HepG2 (cell line): ENCODE results near the gene WDHD1. TPM values are rescaled to one million over a fixed set of nuclear protein-coding genes. Genes with fewer than 3 reads are reported as not detected.

Experiments
- ATAC-seq: fragments of 200-7000 bp; cut with Tn5 transposase; 3 replicates; pipeline ENCODE4 v1.9.1; 2020; ENCODE audit warnings: mild to moderate bottlenecking, moderate library complexity
- BruUV-seq: library from RNA; stranded (reverse); fragments of 400-500 nt; replicated peaks from 2 replicates; lab custom pipeline; 2021; lab: Mats Ljungman, UMichigan
- CTCF ChIA-PET: fragments of 300-600 bp; formaldehyde crosslinking; extraction: SDS; loops from one replicate; lab custom pipeline; 2021; ENCODE audit warnings: low total read pairs, inconsistent platforms, low intra/inter-chr PET ratio; lab: Yijun Ruan, JAX
- POLR2A ChIA-PET: fragments of 350-600 bp; sonication (Branson Sonifier 250); formaldehyde crosslinking; loops from one replicate; lab custom pipeline; 2020; ENCODE audit warnings: antibody characterized with exemption, inconsistent platforms; lab: Yijun Ruan, JAX
- DNase-seq: peaks from one replicate; pipeline ENCODE4 v3.0.0-alpha.2; 2015; ENCODE audit warnings: low spot score
- FAIRE-seq: peaks from 3 replicates; lab custom pipeline; 2011; peaks lifted over from hg19 to GRCh38; lab: Jason Lieb, UNC
- H2AFZ ChIP-seq: one replicate; pipeline ENCODE4 v1.6.1; 2011; ENCODE audit warnings: low read length, inconsistent platforms
- H3K27ac ChIP-seq: fragments of 300-600 bp; 3 replicates; pipeline ENCODE4 v1.8.0; 2011; ENCODE audit warnings: mixed run types, mild to moderate bottlenecking, mixed read lengths, low read length, inconsistent platforms; ENCODE audit not compliant: insufficient read depth; ENCODE audit errors: extremely low read length
- H3K27me3 ChIP-seq, 2 experiments: fragments of 200-600 bp in 1 of 2; 2 replicates in 1 of 2; 3 replicates in 1 of 2; pipeline versions ENCODE4 v1.6.0 to v1.8.0; 2011; ENCODE audit warnings: low read length in 2 of 2, mild to moderate bottlenecking in 2 of 2, moderate library complexity in 2 of 2, inconsistent platforms in 1 of 2; ENCODE audit not compliant: insufficient read depth in 2 of 2, control insufficient read depth in 1 of 2
- H3K36me3 ChIP-seq, 2 experiments: fragments of 200-600 bp in 1 of 2; replicated peaks in 1 of 2; 2 replicates in 1 of 2; 3 replicates in 1 of 2; pipeline versions ENCODE4 v1.5.1 to v1.8.0; 2011; ENCODE audit warnings: low read length in 2 of 2, inconsistent platforms in 1 of 2; ENCODE audit not compliant: insufficient read depth in 2 of 2, control insufficient read depth in 1 of 2
- H3K4me1 ChIP-seq: 2 replicates; pipeline ENCODE4 v1.5.1; 2012; ENCODE audit warnings: low read length, inconsistent platforms; ENCODE audit not compliant: insufficient read depth
- H3K4me2 ChIP-seq: 2 replicates; pipeline ENCODE4 v1.6.0; 2011; ENCODE audit warnings: low read depth, low read length, inconsistent platforms
- H3K4me3 ChIP-seq, 3 experiments: fragments of 200-600 bp in 1 of 3; sonication (generic), shearing (Covaris generic) in 1 of 3; replicated peaks in 1 of 3; 2 replicates each; pipeline ENCODE4 v1.5.1; 2011 to 2016; ENCODE audit warnings: low read length in 3 of 3, inconsistent platforms in 2 of 3, low read depth in 2 of 3, mild to moderate bottlenecking in 2 of 3, control low read depth in 1 of 3, mixed read lengths in 1 of 3; ENCODE audit not compliant: insufficient read depth in 1 of 3
- H3K79me2 ChIP-seq: one replicate; pipeline ENCODE4 v1.6.1; 2011; ENCODE audit warnings: low read length, inconsistent platforms; ENCODE audit not compliant: insufficient read depth
- H3K9ac ChIP-seq: 2 replicates; pipeline ENCODE4 v1.6.0; 2011; ENCODE audit warnings: mild to moderate bottlenecking, low read depth, low read length, inconsistent platforms; ENCODE audit not compliant: insufficient read depth
- H3K9me3 ChIP-seq: 2 replicates; pipeline ENCODE4 v1.5.1; 2012; ENCODE audit warnings: mild to moderate bottlenecking, low read length
- H4K20me1 ChIP-seq: 2 replicates; pipeline ENCODE4 v1.6.0; 2011; ENCODE audit warnings: inconsistent platforms, mild to moderate bottlenecking, low read length, moderate library complexity; ENCODE audit not compliant: insufficient read depth
- ARNT ChIP-seq: fragments of 450-650 bp; IDR thresholded peaks from 2 replicates; pipeline ENCODE4 v1.6.1; 2017
- CENPT ChIP-seq: sonication (generic); formaldehyde crosslinking; IDR thresholded peaks from 2 replicates; pipeline ENCODE4 v1.8.0; 2022; ENCODE audit warnings: low read depth, mild to moderate bottlenecking, moderate library complexity, missing genetic modification reagents
- PCBP1 ChIP-seq: fragments of 200-400 bp; formaldehyde crosslinking; IDR thresholded peaks from 2 replicates; pipeline ENCODE4 v1.6.1; 2017; ENCODE audit warnings: mild to moderate bottlenecking, low read depth, low read length, borderline replicate concordance
- RARG ChIP-seq: sonication (generic); formaldehyde crosslinking; IDR thresholded peaks from 2 replicates; pipeline ENCODE4 v1.4.0; 2020; ENCODE audit warnings: low read depth, mild to moderate bottlenecking, missing genetic modification reagents
- RBM22 ChIP-seq: fragments of 200-400 bp; formaldehyde crosslinking; optimal IDR thresholded peaks from 2 replicates; pipeline ENCODE3; 2017; ENCODE audit warnings: mild to moderate bottlenecking, low read length, moderate library complexity
- STAT5B ChIP-seq: sonication (generic); formaldehyde crosslinking; IDR thresholded peaks from 2 replicates; pipeline ENCODE4 v1.4.0; 2020; ENCODE audit warnings: missing genetic modification reagents
- THYN1 ChIP-seq: sonication (generic); formaldehyde crosslinking; IDR thresholded peaks from 2 replicates; pipeline ENCODE4 v1.8.1; 2023; ENCODE audit warnings: low read depth, mild to moderate bottlenecking, moderate library complexity, missing genetic modification reagents, borderline replicate concordance
- ZC3H4 ChIP-seq: sonication (generic); formaldehyde crosslinking; IDR thresholded peaks from 2 replicates; pipeline ENCODE4 v1.4.0; 2020; ENCODE audit warnings: missing genetic modification reagents, borderline replicate concordance
- ZNF34 ChIP-seq: sonication (generic); formaldehyde crosslinking; IDR thresholded peaks from 2 replicates; pipeline ENCODE4 v1.4.0; 2020; ENCODE audit warnings: mild to moderate bottlenecking, missing genetic modification reagents, borderline replicate concordance
- ZNF850 ChIP-seq: sonication (generic); formaldehyde crosslinking; conservative IDR thresholded peaks from 2 replicates; pipeline ENCODE4 v1.9.0; 2021; ENCODE audit warnings: mild to moderate bottlenecking, missing genetic modification reagents
- in situ Hi-C: cut with HindIII; loops from 2 replicates; pipeline ENCODE4 v1.10.0; 2017; ENCODE audit warnings: low pct_unique_long_range_greater_than_20kb; ENCODE audit not compliant: extremely low pct_ligation_motif_present
- intact Hi-C: fragments of 100-400 bp; cut with micrococcal nuclease; formaldehyde crosslinking; loops from one replicate; pipeline ENCODE4 v1.10.0; 2022; ENCODE audit not compliant: unreplicated experiment
- polyA plus RNA-seq, 8 experiments: library from polyadenylated mRNA; depleted of rRNA in 3 of 8; stranded (reverse) in 7 of 8; unstranded in 1 of 8; fragments of >200 nt; fragmentation: Illumina TruSeq in 4 of 8; extraction: Trizol in 4 of 8; gene quantifications; 2 replicates each; pipeline versions ENCODE4 v1.2.1 to v1.2.3, GENCODE V29; 2011 to 2016; ENCODE audit warnings: low read depth in 4 of 8, missing spikeins in 1 of 8, mixed read lengths in 1 of 8; ENCODE audit not compliant: insufficient read depth in 1 of 8
- total RNA-seq, 5 experiments: library from RNA; depleted of rRNA; stranded (reverse); fragments of >200 nt; fragmentation: Illumina TruSeq; extraction: Trizol; gene quantifications; 2 replicates each; pipeline ENCODE4 v1.2.3, GENCODE V29; 2016; ENCODE audit warnings: low read depth in 1 of 5
- TF ChIP-seq, protein P1 (sequence below): IDR thresholded peaks from 2 replicates; pipeline ENCODE4 v1.6.1; 2016; ENCODE audit warnings: missing compliant biosample characterization, missing genetic modification reagents, borderline replicate concordance
- TF ChIP-seq, protein P2 (sequence below): sonication (generic); formaldehyde crosslinking; IDR thresholded peaks from 2 replicates; pipeline ENCODE4 v1.5.0; 2020; ENCODE audit warnings: mild to moderate bottlenecking, missing genetic modification reagents
- TF ChIP-seq, protein P3 (sequence below): sonication (generic); formaldehyde crosslinking; IDR thresholded peaks from 2 replicates; pipeline ENCODE4 v1.4.0; 2020; ENCODE audit warnings: mild to moderate bottlenecking, missing genetic modification reagents
- TF ChIP-seq, protein P4 (sequence below): IDR thresholded peaks from 2 replicates; pipeline ENCODE4 v1.6.1; 2016; ENCODE audit warnings: mild to moderate bottlenecking

The WDHD1 gene
- total and polyA plus RNA-seq, 2 of the 13 experiments (the other 11 are each of a cell fraction or from before 2014, with no cell fraction given): 5.5 to 27.5 TPM

DNA sequence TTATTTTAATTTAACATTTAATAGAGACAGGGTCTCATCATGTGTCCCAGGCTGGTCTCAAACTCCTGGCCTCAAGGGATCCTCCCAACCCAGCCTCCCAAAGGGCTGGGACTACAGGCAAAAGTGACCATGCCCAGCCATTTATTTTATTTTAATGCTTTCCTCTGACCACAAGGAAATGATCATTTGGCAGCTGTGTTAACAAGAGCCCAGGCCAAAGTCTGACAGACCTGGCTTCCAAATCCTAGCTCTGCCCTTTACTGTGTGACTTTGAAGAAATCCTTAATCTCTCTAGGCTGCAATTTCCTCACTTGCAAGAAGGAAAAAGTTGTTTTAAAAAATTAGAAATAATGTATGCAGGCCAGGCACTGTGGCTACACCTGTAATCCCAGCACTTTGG is 107.6 kb downstream of the WDHD1 start:
- Histone ChIP-seq H4K20me1 (no peaks in the 10 kb centered on the region), H2AFZ (no peak overlapping the region), H3K4me3 (no peak overlapping the region), H3K79me2 (no peaks in the 10 kb centered on the region), H3K4me1 (peaks cover 6% of the 10 kb centered on the region), H3K4me2 (no peak overlapping the region), H3K36me3 (no peaks in the 10 kb centered on the region), H3K9ac (no peak overlapping the region), H3K27me3 (no peaks in the 10 kb centered on the region), H3K27ac (no peak overlapping the region), H3K9me3 (no peaks in the 10 kb centered on the region)
- no TSS peak for BruUV-seq
- ATAC-seq (no peak), FAIRE-seq (no peak), DNase-seq (no peak)
- ChIA-PET CTCF (no interaction called here), POLR2A (no interaction called here)
- in situ Hi-C loops: no loop called here
- no peak for TF ChIP-seq ZNF850
- TF ChIP-seq ZNF34 (CRISPR knock-in tag): no peak
- TF ChIP-seq, protein P1, sequence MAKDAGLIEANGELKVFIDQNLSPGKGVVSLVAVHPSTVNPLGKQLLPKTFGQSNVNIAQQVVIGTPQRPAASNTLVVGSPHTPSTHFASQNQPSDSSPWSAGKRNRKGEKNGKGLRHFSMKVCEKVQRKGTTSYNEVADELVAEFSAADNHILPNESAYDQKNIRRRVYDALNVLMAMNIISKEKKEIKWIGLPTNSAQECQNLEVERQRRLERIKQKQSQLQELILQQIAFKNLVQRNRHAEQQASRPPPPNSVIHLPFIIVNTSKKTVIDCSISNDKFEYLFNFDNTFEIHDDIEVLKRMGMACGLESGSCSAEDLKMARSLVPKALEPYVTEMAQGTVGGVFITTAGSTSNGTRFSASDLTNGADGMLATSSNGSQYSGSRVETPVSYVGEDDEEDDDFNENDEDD: no peak
- TF ChIP-seq STAT5B: no peak
- TF ChIP-seq, protein P2, sequence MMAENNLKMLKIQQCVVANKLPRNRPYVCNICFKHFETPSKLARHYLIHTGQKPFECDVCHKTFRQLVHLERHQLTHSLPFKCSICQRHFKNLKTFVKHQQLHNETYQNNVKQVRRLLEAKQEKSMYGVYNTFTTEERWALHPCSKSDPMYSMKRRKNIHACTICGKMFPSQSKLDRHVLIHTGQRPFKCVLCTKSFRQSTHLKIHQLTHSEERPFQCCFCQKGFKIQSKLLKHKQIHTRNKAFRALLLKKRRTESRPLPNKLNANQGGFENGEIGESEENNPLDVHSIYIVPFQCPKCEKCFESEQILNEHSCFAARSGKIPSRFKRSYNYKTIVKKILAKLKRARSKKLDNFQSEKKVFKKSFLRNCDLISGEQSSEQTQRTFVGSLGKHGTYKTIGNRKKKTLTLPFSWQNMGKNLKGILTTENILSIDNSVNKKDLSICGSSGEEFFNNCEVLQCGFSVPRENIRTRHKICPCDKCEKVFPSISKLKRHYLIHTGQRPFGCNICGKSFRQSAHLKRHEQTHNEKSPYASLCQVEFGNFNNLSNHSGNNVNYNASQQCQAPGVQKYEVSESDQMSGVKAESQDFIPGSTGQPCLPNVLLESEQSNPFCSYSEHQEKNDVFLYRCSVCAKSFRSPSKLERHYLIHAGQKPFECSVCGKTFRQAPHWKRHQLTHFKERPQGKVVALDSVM (CRISPR knock-in tag): no peak
- TF ChIP-seq, protein P3, sequence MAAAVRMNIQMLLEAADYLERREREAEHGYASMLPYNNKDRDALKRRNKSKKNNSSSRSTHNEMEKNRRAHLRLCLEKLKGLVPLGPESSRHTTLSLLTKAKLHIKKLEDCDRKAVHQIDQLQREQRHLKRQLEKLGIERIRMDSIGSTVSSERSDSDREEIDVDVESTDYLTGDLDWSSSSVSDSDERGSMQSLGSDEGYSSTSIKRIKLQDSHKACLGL: no peak
- TF ChIP-seq ARNT: no peak
- no peak for TF ChIP-seq PCBP1
- TF ChIP-seq ZC3H4 (CRISPR knock-in tag): no peak
- no peak for TF ChIP-seq CENPT (CRISPR knock-in tag)
- no peak for TF ChIP-seq RBM22
- TF ChIP-seq THYN1: no peak
- no peak for TF ChIP-seq RARG (CRISPR knock-in tag)
- TF ChIP-seq, protein P4, sequence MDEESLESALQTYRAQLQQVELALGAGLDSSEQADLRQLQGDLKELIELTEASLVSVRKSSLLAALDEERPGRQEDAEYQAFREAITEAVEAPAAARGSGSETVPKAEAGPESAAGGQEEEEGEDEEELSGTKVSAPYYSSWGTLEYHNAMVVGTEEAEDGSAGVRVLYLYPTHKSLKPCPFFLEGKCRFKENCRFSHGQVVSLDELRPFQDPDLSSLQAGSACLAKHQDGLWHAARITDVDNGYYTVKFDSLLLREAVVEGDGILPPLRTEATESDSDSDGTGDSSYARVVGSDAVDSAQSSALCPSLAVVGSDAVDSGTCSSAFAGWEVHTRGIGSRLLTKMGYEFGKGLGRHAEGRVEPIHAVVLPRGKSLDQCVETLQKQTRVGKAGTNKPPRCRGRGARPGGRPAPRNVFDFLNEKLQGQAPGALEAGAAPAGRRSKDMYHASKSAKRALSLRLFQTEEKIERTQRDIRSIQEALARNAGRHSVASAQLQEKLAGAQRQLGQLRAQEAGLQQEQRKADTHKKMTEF (CRISPR knock-in tag): no peak
- intact Hi-C loops: no loop called here
